Ovary (tissue), 9 donors: Measurements from ENCODE around the gene MOB3A. TPM values are rescaled to one million over a fixed set of nuclear protein-coding genes. Genes with fewer than 3 reads are reported as not detected.

Experiments
- DNase-seq, 5 donors: peaks; one replicate each; pipeline ENCODE4 v3.0.0-alpha.2; 2019 to 2020
- H3K27ac ChIP-seq, 2 donors: fragments of 200-600 bp; one replicate each; pipeline versions ENCODE4 v1.5.1 to v1.8.0; 2019 to 2022
- H3K27me3 ChIP-seq: fragments of 200-600 bp; one replicate; pipeline ENCODE4 v1.8.0; 2022
- H3K36me3 ChIP-seq: fragments of 200-600 bp; sonication (generic); one replicate; pipeline ENCODE4 v1.5.1; 2019
- H3K4me1 ChIP-seq: one replicate; pipeline ENCODE4 v1.8.1; 2013; ENCODE audit warnings: mild to moderate bottlenecking, moderate library complexity; ENCODE audit not compliant: insufficient read depth
- H3K4me3 ChIP-seq: fragments of 200-600 bp; sonication (generic); one replicate; pipeline ENCODE4 v1.5.1; 2017
- H3K9me3 ChIP-seq, 2 donors: fragments of 200-600 bp in 1 of 2; sonication (generic) in 1 of 2; one replicate each; pipeline versions ENCODE4 v1.5.1 to v1.8.1; 2013 to 2019; ENCODE audit warnings: mild to moderate bottlenecking in 1 of 2, moderate library complexity in 1 of 2
- EP300 ChIP-seq: sonication (generic); formaldehyde crosslinking; IDR thresholded peaks from one replicate; pipeline ENCODE4 v1.6.1; 2017; ENCODE audit warnings: antibody characterized with exemption
- POLR2A ChIP-seq: fragments of 450-650 bp; IDR thresholded peaks from one replicate; pipeline ENCODE4 v1.6.1; 2017; ENCODE audit warnings: antibody characterized with exemption, mild to moderate bottlenecking, moderate library complexity
- WGBS, 3 donors: extraction: QIAGEN DNeasy Blood & Tissue Kit in 1 of 3; methylation state at CpG; one replicate each; pipeline versions ENCODE4 v1.1.5 to v1.1.7; 2013 to 2017; 5-methylcytosine and 5-hydroxymethylcytosine counted together
- intact Hi-C, 4 donors: fragments of 100-400 bp; cut with DNase I; formaldehyde crosslinking; loops; one replicate each; pipeline versions ENCODE4 v1.11.0 to v1.15.1; 2022 to 2023
- polyA plus RNA-seq, 2 donors: library from polyadenylated mRNA; stranded (reverse); fragments of 200-250 nt in 1 of 2; fragments of 350-450 nt in 1 of 2; fragmentation: Illumina TruSeq in 1 of 2; extraction: RNeasy Lipid Tissue Mini Kit (QIAGEN cat#74804) in 1 of 2; gene quantifications; one replicate each; pipeline ENCODE4 v1.2.3, GENCODE V29; 2013 to 2014
- total RNA-seq, 7 donors: library from RNA; depleted of rRNA in 2 of 7; stranded (reverse); fragments of >200 nt in 2 of 7; fragmentation: NEBNext Ultra II Directional in 3 of 7; extraction: Animal tissue kit (Norgen Biotek cat#: 25700) in 3 of 7; gene quantifications; one replicate each; pipeline versions ENCODE4 v1.1.0 to v1.2.4, GENCODE V29; 2016 to 2023
- TF ChIP-seq, protein P1 (sequence below), 3 donors: fragments of 450-650 bp in 2 of 3; fragments of 200-600 bp in 1 of 3; IDR thresholded peaks; one replicate each; pipeline versions ENCODE4 v1.5.1 to v1.8.0; 2016 to 2022; ENCODE audit warnings: antibody characterized with exemption in 3 of 3, mild to moderate bottlenecking in 1 of 3
- donor health status: DM: no; HTN: no; CAD: no; lungs with moderate emphysema.
- donor health status: DM: no; HTN: no; CAD: no.
- donor health status: Bipolar disorder and iron deficiency.
- donor health status: DM: yes; HTN: yes; CAD: no.
- donor health status: DM: no; HTN: no; CAD: no.
- donor health status: DM: yes; HTN: yes; CAD: no.

Gene MOB3A
- total and polyA plus RNA-seq, 9 donors, result 16.6 to 61.5 (median 44.1) TPM

GRCh38 chr19:2042485-2043250, 53.5 kb downstream of the MOB3A start:
- Histone ChIP-seq H3K4me1 (peaks cover 15% of the 10 kb centered on the region), H3K9me3 (no peaks in the 10 kb centered on the region), H3K4me3 (peak overlapping the region; percentile 19), H3K36me3 (no peaks in the 10 kb centered on the region), H3K27ac (peak overlapping the region; percentile 66 to 72), H3K27me3 (no peaks in the 10 kb centered on the region)
- intact Hi-C loops, result loop anchor here in 1 of 4 donors (10.0 kb wide), 1 partner anchor 798 kb away; the partner anchor contains the start of genes ATP5F1D and MIDN
- TF ChIP-seq EP300, result no peak
- no peak for TF ChIP-seq POLR2A
- TF ChIP-seq, protein P1, sequence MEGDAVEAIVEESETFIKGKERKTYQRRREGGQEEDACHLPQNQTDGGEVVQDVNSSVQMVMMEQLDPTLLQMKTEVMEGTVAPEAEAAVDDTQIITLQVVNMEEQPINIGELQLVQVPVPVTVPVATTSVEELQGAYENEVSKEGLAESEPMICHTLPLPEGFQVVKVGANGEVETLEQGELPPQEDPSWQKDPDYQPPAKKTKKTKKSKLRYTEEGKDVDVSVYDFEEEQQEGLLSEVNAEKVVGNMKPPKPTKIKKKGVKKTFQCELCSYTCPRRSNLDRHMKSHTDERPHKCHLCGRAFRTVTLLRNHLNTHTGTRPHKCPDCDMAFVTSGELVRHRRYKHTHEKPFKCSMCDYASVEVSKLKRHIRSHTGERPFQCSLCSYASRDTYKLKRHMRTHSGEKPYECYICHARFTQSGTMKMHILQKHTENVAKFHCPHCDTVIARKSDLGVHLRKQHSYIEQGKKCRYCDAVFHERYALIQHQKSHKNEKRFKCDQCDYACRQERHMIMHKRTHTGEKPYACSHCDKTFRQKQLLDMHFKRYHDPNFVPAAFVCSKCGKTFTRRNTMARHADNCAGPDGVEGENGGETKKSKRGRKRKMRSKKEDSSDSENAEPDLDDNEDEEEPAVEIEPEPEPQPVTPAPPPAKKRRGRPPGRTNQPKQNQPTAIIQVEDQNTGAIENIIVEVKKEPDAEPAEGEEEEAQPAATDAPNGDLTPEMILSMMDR (IDR thresholded peaks at IDR 0.05), result no peak
- 22 to 31% (median 29%) methylated on average over 29 of the region's 29 CpGs for WGBS, 3 donors
- DNase-seq, result peak; percentile 27 to 80 (median 79)

- Histone ChIP-seq H3K27me3 (no peaks in the 10 kb centered on the region), H3K27ac (peak overlapping the region; percentile 93 to 95), H3K4me1 (peaks cover 14% of the 10 kb centered on the region), H3K9me3 (no peaks in the 10 kb centered on the region), H3K4me3 (peak overlapping the region; percentile 29), H3K36me3 (no peaks in the 10 kb centered on the region)
- peak; percentile 99 for DNase-seq
- WGBS, 3 donors, result 13 to 36% (median 15%) methylated on average over 20 to 77 of the region's 77 CpGs
- intact Hi-C loops, result loop anchor here in 1 of 4 donors (10.0 kb wide), 1 partner anchor 797 kb away; the partner anchor contains the start of genes ATP5F1D and MIDN
- TF ChIP-seq, protein P1 (IDR thresholded peaks at IDR 0.05), result no peak
- peak; percentile 29 for TF ChIP-seq POLR2A
- peak; percentile 89 for TF ChIP-seq EP300
Observed at GRCh38 chr19:2041683-2042484, 54.2 kb downstream of the MOB3A start.

- peak in 1 of 5 donors; percentile 52 for DNase-seq
- TF ChIP-seq POLR2A (no peak), EP300 (no peak)
- TF ChIP-seq, protein P1 (IDR thresholded peaks at IDR 0.05), result no peak
- H3K4me1 ChIP-seq, result peaks cover 14% of the 10 kb centered on the region
- WGBS, 3 donors, result 69 to 82% (median 79%) methylated on average over 6 of the region's 6 CpGs
- H3K27ac ChIP-seq, result peak overlapping the region; percentile 93 to 95
- H3K27me3 ChIP-seq, result no peaks in the 10 kb centered on the region
- intact Hi-C loops, result loop anchor here in 1 of 4 donors (10.0 kb wide), 1 partner anchor 797 kb away; the partner anchor contains the start of genes ATP5F1D and MIDN
- no peaks in the 10 kb centered on the region for H3K36me3 ChIP-seq
- H3K9me3 ChIP-seq, result no peaks in the 10 kb centered on the region
- no peak overlapping the region for H3K4me3 ChIP-seq
Observed at GRCh38 chr19:2041433-2041682, 54.8 kb downstream of the MOB3A start.

DNA sequence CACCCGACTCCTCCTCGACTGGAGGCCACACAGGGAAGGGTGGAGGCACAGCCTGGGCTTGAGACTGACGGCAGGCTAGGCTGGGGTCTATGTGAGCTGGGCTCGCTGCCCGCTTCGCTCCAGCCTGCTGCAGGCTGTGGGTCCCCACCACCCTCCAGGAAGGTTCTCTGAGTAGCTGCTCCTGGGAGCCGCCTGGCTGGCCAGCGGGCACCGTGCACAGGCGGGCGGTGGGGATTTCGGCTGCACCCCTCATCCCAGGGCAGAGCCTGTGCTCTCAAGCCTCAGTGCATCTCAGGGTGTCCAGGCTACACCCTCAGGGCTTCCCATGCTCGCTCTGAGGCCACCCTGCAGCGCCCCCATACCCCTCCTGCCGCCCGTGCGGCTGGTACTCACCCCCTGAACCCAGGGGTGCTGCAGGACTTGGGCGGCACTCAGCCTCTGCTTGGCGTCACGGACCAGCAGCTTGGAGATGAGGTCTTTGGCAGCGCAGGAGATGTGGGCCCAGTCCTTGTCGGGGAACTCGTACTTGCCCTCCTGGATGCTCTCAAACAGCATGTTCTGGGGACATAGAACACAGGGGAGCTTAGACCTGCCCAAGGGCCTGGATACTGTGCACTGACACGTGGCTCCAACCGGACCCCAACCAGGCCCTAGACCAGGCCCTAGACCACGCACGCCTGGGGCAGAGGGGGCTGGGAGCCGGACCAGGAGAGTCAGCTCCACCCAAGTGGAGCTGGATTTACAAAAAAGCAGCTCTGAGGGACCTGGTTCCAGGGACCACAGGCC, 55.3 kb downstream of the MOB3A start:
- Histone ChIP-seq H3K4me3 (no peak overlapping the region), H3K36me3 (no peaks in the 10 kb centered on the region), H3K9me3 (no peaks in the 10 kb centered on the region), H3K4me1 (peaks cover 14% of the 10 kb centered on the region), H3K27me3 (no peaks in the 10 kb centered on the region), H3K27ac (peak overlapping the region; percentile 93 to 95)
- intact Hi-C loops, result loop anchor here in 1 of 4 donors (10.0 kb wide), 1 partner anchor 796 kb away; the partner anchor contains the start of genes ATP5F1D and MIDN
- DNase-seq, result peak; percentile 22 to 48 (median 41)
- WGBS, 3 donors, result 84 to 85% (median 84%) methylated on average over 22 to 28 of the region's 28 CpGs
- TF ChIP-seq EP300, result no peak
- TF ChIP-seq POLR2A, result no peak
- TF ChIP-seq, protein P1 (IDR thresholded peaks at IDR 0.05), result no peak
